NCI-H2171 (cell line): ENCODE results near the gene TAS2R4.
"Not testable (repeated sequence)": the region's sequence is repeated elsewhere in the genome, so short reads cannot be mapped to it uniquely, and the experiment has no call there.

Experiments used
- DNase-seq: peaks from one replicate; lab custom pipeline; 2025; lab: John Stamatoyannopoulos, UW

TAS2R4 gene

GRCh38 chr7:141776374-141776773 is at the start of gene TAS2R4:
Gene TAS2R4, plus strand, starts transcription at chr7:141776674. Its CDS starts 1,815 bp downstream, at chr7:141778489.
- DNase-seq, result no peak

DNA sequence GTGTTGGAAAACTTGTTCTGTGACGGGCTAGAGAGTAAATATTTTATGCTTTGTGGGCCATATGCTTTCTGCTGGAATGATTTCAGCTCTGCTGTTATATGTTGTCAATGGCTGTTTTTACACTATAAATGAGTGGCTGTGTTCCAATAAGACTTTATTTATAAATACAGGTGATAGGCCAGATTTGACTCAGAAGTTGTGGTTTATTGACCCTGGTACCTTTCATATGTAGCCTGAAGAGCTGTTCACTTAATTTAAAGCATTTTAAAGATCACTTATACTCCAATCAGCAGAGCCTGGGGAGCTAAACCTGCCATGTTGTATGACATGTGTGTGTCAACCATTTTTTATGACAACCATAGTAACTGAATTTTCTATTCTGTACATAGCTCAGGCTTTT is 47.5 kb upstream of the TAS2R4 start:
- DNase-seq, result no peak

GRCh38 chr7:141731476-141732149 is 44.9 kb upstream of the TAS2R4 start:
- no peak for DNase-seq

DNA sequence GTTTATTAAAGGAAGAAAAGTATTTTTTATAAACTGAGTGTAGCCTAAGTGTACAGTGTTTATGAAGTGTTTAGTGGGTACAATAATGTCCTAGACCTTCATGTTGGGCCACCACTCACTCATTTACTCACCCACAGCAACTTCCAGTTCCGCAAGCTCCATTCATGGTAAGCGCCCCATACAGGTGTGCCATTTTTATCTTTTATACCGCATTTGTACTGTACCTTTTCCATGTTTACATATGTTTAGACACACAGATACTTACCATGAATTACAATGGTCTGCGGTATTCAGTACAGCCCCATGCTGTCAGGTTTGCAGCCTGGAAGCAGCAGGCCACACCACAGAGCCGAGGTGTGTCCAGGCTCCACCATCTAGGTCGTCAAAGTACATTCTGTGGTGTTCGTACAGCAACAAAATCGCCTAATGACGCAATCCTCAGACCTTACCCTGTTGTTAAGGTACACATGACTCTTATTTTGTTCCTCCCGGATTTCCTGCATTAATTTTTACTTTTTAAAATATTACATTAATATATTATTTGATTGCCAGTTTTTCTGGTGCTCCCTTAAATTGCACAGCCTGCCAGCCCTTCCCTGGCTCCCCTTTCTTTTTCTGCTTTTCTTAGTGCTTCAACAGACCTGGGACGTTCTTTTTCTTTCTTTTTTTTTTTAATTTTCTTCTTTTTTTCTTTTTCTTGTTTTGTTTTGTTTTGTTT is 39.2 kb upstream of the TAS2R4 start:
- no peak for DNase-seq

GRCh38 chr7:141737836-141738591 is 38.5 kb upstream of the TAS2R4 start, which contains the start of gene SSBP1:
Gene SSBP1, plus strand, starts transcription at chr7:141738358. Its CDS starts 809 bp downstream, at chr7:141739167.
- peak; percentile 95 for DNase-seq

DNA sequence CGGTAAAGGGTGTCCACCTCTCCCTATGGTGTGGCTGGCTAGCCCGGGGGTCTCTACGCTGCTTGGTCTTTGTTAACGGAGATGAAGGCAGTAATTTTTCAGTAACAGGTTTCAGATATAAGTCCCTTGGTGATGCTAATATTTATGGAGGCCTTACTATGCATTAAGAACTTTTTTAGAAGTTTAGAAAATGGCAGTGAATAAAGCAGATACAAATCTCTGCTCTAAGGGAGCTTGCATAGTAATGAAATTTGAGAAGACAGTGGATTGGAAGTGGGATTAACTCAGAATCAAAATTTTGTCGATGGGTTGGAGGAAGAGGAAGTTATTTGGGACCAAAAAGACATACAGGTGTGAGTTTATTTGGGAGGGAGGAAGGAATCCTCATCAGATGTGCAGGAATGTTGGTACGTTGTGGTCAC is 37.9 kb upstream of the TAS2R4 start:
- no peak for DNase-seq

- DNase-seq, result no peak
Measured at GRCh38 chr7:141739250-141739649, 37.2 kb upstream of the TAS2R4 start.

- DNase-seq, result no peak
Measured at GRCh38 chr7:141742229-141742628, 34.2 kb upstream of the TAS2R4 start.

- no peak for DNase-seq
Measured at GRCh38 chr7:141744131-141744530, 32.3 kb upstream of the TAS2R4 start.

GRCh38 chr7:141748396-141748795 is 28.1 kb upstream of the TAS2R4 start:
- DNase-seq, result no peak

- DNase-seq, result not testable (repeated sequence)
Measured at GRCh38 chr7:141751904-141752303, 24.6 kb upstream of the TAS2R4 start.

DNA sequence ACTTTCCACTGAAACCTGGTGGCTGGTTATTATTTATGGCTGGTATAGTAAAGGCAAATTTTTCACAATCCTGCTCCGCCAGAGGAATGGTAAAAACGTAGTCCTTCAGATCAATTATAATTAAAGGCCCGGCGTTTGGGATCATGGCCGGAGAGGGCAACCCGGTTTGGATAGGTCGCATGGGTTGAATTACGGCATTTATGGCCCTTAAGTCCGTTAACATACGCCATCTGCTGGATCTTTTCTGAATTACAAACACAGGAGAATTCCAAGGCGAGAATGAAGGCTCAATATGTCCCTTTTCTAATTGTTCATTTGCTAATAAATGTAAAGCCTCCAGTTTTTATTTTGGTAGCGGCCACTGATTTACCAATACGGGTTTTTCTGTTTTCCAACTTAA is 23.8 kb upstream of the TAS2R4 start:
- no peak for DNase-seq

GRCh38 chr7:141754939-141755338 is 21.5 kb upstream of the TAS2R4 start:
- peak; percentile 5 for DNase-seq

- DNase-seq, result no peak
Measured at GRCh38 chr7:141763797-141764196, 12.7 kb upstream of the TAS2R4 start, which contains the start of gene TAS2R3. Gene TAS2R3, plus strand, starts transcription at chr7:141764097. Its CDS starts 62 bp downstream, at chr7:141764159.

GRCh38 chr7:141770083-141770583 is 6.3 kb upstream of the TAS2R4 start:
- DNase-seq, result not testable (repeated sequence)

DNA sequence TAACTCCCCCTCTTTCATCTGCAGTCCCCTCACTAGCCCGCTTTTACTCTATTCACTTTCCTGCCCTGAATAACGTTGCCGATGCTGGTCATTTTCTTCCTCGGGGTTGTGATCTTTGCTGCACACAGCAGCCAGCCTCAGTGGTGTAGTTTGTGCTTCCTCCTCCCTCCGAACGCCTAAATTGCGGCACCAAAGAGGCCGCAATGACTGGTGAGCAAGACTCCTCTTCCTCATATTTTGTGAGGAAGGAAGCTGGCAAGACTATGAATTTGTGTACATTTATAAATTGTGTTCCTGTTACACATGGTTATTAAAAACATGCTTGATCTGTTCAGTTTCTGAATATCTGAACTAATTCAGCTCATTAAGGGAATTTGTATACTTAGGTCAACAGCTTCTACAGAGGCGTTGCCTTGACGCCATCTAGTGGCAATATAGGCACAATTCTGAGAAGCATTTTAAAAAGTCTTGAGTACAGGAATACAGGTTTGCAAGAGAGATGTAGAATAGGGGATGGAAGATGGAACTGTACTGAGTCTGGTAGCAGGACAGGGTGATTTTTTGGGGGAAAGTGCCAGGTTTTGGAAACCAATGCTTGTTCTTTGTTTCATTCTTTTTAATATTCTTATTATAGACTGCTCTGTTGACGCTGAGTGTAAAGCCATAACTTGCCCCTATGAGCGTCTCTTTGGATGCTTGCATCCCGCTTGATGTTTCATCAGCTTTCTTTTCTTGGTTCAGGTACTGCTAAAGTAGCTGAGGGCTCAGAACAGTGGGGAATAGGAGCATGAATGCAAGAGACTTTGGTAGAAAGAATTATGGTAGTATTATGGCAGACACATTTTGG is 9.5 kb downstream of the TAS2R4 start:
- DNase-seq, result peak; percentile 14

GRCh38 chr7:141788296-141788695 is 11.8 kb downstream of the TAS2R4 start:
- no peak for DNase-seq

- DNase-seq, result no peak
Measured at GRCh38 chr7:141789917-141790316, 13.4 kb downstream of the TAS2R4 start, which contains the start of gene TAS2R5. Gene TAS2R5, plus strand, starts transcription at chr7:141790217. Its CDS starts 145 bp downstream, at chr7:141790362.

DNA sequence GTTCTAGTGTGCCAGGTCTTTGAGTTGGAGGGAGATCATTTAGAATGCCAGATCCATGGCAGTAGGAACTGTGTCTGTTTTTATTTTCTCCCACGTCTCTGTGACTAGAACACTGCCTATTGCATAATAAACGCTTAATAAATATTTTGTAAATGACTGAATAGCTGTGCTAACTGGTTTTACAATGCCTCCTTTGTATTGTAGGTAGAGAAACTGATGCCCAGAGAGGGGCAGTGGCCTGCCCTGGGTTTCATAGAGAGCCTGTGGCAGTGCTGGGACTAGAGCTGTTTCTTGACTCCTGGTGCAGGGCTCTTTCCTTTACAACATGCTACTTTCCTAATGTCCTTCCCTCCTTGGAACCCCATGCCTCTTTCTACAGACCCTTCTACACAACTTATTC is 16.1 kb downstream of the TAS2R4 start:
- no peak for DNase-seq

DNA sequence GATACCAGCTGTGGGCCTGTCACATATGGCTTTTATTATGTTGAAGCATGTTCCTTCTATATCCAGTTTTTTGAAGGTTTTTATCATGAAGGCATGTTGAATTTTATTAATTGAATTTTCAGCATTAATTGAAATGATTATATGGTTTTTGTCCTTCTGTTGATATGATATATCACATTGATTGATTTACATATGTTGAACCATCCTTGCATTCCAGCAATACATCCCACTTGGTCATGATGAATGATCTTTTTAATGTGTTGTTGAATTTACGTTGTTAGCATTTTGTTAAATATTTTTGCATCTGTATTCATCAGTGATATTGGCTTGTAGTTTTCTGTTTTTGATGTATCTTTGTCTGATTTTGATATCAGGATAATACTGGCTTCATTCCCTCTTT is 43.6 kb downstream of the TAS2R4 start:
- DNase-seq, result no peak

GRCh38 chr7:141822432-141822831 is 46.0 kb downstream of the TAS2R4 start:
- not testable (repeated sequence) for DNase-seq
